IPS-18a (cell line): ENCODE measurements around the gene LRRN2.

Experiments
- H3K27ac ChIP-seq: one replicate; pipeline ENCODE4 v1.5.1; 2013; ENCODE audit warnings: low read length
- H3K27me3 ChIP-seq: one replicate; pipeline ENCODE4 v1.6.1; 2013; ENCODE audit warnings: mild to moderate bottlenecking, low read length; ENCODE audit not compliant: control insufficient read depth, insufficient read depth
- H3K36me3 ChIP-seq: one replicate; pipeline ENCODE4 v1.6.1; 2013; ENCODE audit warnings: low read depth, low read length; ENCODE audit not compliant: control insufficient read depth
- H3K4me1 ChIP-seq: one replicate; pipeline ENCODE4 v1.6.1; 2013; ENCODE audit warnings: low read depth, low read length; ENCODE audit not compliant: control insufficient read depth
- H3K4me3 ChIP-seq: one replicate; pipeline ENCODE4 v1.5.1; 2013; ENCODE audit warnings: low read length
- H3K9ac ChIP-seq: one replicate; pipeline ENCODE4 v1.6.1; 2013; ENCODE audit warnings: mild to moderate bottlenecking, low read length, moderate library complexity
- H3K9me3 ChIP-seq: one replicate; pipeline ENCODE4 v1.6.1; 2013; ENCODE audit warnings: low read depth, low read length; ENCODE audit not compliant: control insufficient read depth

Gene LRRN2

GRCh38 chr1:204672482-204673121 is 12.9 kb downstream of the LRRN2 start:
- Histone ChIP-seq H3K27me3 (no peaks in the 10 kb centered on the region), H3K9me3 (no peaks in the 10 kb centered on the region), H3K9ac (no peak overlapping the region), H3K36me3 (no peaks in the 10 kb centered on the region), H3K4me1 (peaks cover 4% of the 10 kb centered on the region), H3K27ac (no peak overlapping the region), H3K4me3 (no peak overlapping the region)

- no peaks in the 10 kb centered on the region for H3K9me3 ChIP-seq
- H3K4me1 ChIP-seq: peaks cover 4% of the 10 kb centered on the region
- H3K4me3 ChIP-seq: no peak overlapping the region
- no peaks in the 10 kb centered on the region for H3K36me3 ChIP-seq
- H3K27me3 ChIP-seq: no peaks in the 10 kb centered on the region
- no peak overlapping the region for H3K9ac ChIP-seq
- no peak overlapping the region for H3K27ac ChIP-seq
These were observed 13.5 kb downstream of the LRRN2 start for GRCh38 chr1:204672069-204672468.

- no peak overlapping the region for H3K4me3 ChIP-seq
- no peaks in the 10 kb centered on the region for H3K9me3 ChIP-seq
- no peaks in the 10 kb centered on the region for H3K36me3 ChIP-seq
- H3K9ac ChIP-seq: no peak overlapping the region
- peaks cover 4% of the 10 kb centered on the region for H3K4me1 ChIP-seq
- H3K27me3 ChIP-seq: no peaks in the 10 kb centered on the region
- no peak overlapping the region for H3K27ac ChIP-seq
These were observed 15.2 kb downstream of the LRRN2 start for GRCh38 chr1:204670152-204670927.

GRCh38 chr1:204669579-204669978 is 16.0 kb downstream of the LRRN2 start:
- no peak overlapping the region for H3K9ac ChIP-seq
- no peaks in the 10 kb centered on the region for H3K27me3 ChIP-seq
- H3K4me3 ChIP-seq: no peak overlapping the region

GRCh38 chr1:204664384-204664651 is 21.2 kb downstream of the LRRN2 start:
- H3K9ac ChIP-seq: no peak overlapping the region
- no peaks in the 10 kb centered on the region for H3K4me1 ChIP-seq
- no peaks in the 10 kb centered on the region for H3K27me3 ChIP-seq
- no peak overlapping the region for H3K27ac ChIP-seq
- no peak overlapping the region for H3K4me3 ChIP-seq
- no peaks in the 10 kb centered on the region for H3K36me3 ChIP-seq
- no peaks in the 10 kb centered on the region for H3K9me3 ChIP-seq

More at GRCh38 chr1:204669579-204669978, 16.0 kb downstream of the LRRN2 start:
- H3K4me1 ChIP-seq: peaks cover 4% of the 10 kb centered on the region
- no peak overlapping the region for H3K27ac ChIP-seq
- no peaks in the 10 kb centered on the region for H3K9me3 ChIP-seq
- no peaks in the 10 kb centered on the region for H3K36me3 ChIP-seq

GRCh38 chr1:204663644-204664383 is 21.7 kb downstream of the LRRN2 start:
- H3K36me3 ChIP-seq: no peaks in the 10 kb centered on the region
- H3K9ac ChIP-seq: no peak overlapping the region
- no peaks in the 10 kb centered on the region for H3K9me3 ChIP-seq
- H3K27me3 ChIP-seq: no peaks in the 10 kb centered on the region
- no peak overlapping the region for H3K27ac ChIP-seq
- H3K4me1 ChIP-seq: no peaks in the 10 kb centered on the region
- H3K4me3 ChIP-seq: no peak overlapping the region

GRCh38 chr1:204662530-204662929 is 23.0 kb downstream of the LRRN2 start:
- H3K9ac ChIP-seq: no peak overlapping the region
- H3K27ac ChIP-seq: no peak overlapping the region
- no peaks in the 10 kb centered on the region for H3K27me3 ChIP-seq
- no peak overlapping the region for H3K4me3 ChIP-seq
- H3K36me3 ChIP-seq: no peaks in the 10 kb centered on the region
- no peaks in the 10 kb centered on the region for H3K4me1 ChIP-seq
- H3K9me3 ChIP-seq: no peaks in the 10 kb centered on the region

- Histone ChIP-seq H3K4me1 (no peaks in the 10 kb centered on the region), H3K9me3 (no peaks in the 10 kb centered on the region), H3K9ac (no peak overlapping the region), H3K4me3 (no peak overlapping the region), H3K27me3 (no peaks in the 10 kb centered on the region), H3K36me3 (no peaks in the 10 kb centered on the region), H3K27ac (no peak overlapping the region)
These were observed 25.0 kb downstream of the LRRN2 start for GRCh38 chr1:204660509-204660908.

- no peak overlapping the region for H3K27ac ChIP-seq
- no peak overlapping the region for H3K4me3 ChIP-seq
- H3K9ac ChIP-seq: no peak overlapping the region
- no peaks in the 10 kb centered on the region for H3K4me1 ChIP-seq
- no peaks in the 10 kb centered on the region for H3K36me3 ChIP-seq
- peaks cover 2% of the 10 kb centered on the region for H3K27me3 ChIP-seq
- no peaks in the 10 kb centered on the region for H3K9me3 ChIP-seq
These were observed 26.5 kb downstream of the LRRN2 start for GRCh38 chr1:204659056-204659455.

- Histone ChIP-seq H3K27me3 (peaks cover 9% of the 10 kb centered on the region), H3K4me1 (no peaks in the 10 kb centered on the region), H3K4me3 (no peak overlapping the region), H3K36me3 (no peaks in the 10 kb centered on the region), H3K9ac (no peak overlapping the region), H3K9me3 (no peaks in the 10 kb centered on the region), H3K27ac (no peak overlapping the region)
These were observed 27.2 kb downstream of the LRRN2 start for GRCh38 chr1:204658295-204658694.

GRCh38 chr1:204653590-204654340 is 31.8 kb downstream of the LRRN2 start:
- Histone ChIP-seq H3K9ac (no peak overlapping the region), H3K9me3 (no peaks in the 10 kb centered on the region), H3K27me3 (peaks cover 33% of the 10 kb centered on the region), H3K4me3 (no peak overlapping the region), H3K4me1 (peaks cover 21% of the 10 kb centered on the region), H3K36me3 (no peaks in the 10 kb centered on the region), H3K27ac (no peak overlapping the region)
